Body of pancreas (tissue), 4 donors: Measurements from ENCODE around the gene RER1.

Source experiments
- CTCF ChIP-seq, 7 experiments: fragments of 450-650 bp in 4 of 7; fragments of 200-600 bp in 3 of 7; sonication (generic) in 3 of 7; IDR thresholded peaks; one replicate each; pipeline ENCODE4 v1.5.1; 2016 to 2019; ENCODE audit warnings: antibody characterized with exemption in 7 of 7
- POLR2A ChIP-seq, 3 donors: fragments of 450-650 bp; IDR thresholded peaks; one replicate each; pipeline ENCODE4 v1.6.1; 2016; ENCODE audit warnings: antibody characterized with exemption in 3 of 3, mild to moderate bottlenecking in 2 of 3

GRCh38 chr1:2385606-2386280, 5.9 kb upstream of the RER1 start:
- TF ChIP-seq CTCF (IDR thresholded peaks at IDR 0.05) (no peak), POLR2A (IDR thresholded peaks at IDR 0.05) (no peak)
